SK-N-SH treated with all-trans-retinoic acid at 6 μM for 48 hours (cell line): ENCODE measurements around the gene CASP9.

ENCODE experiments used
- CREB5 ChIP-seq: fragments of 250-450 bp; sonication (Bioruptor Pico); IDR thresholded peaks from 2 replicates; pipeline ENCODE4 v1.5.1; 2020; ENCODE audit warnings: low read depth, mild to moderate bottlenecking, moderate library complexity
- ESRRG ChIP-seq: fragments of 250-450 bp; sonication (Bioruptor Pico); IDR thresholded peaks from 2 replicates; pipeline ENCODE4 v1.6.1; 2021; ENCODE audit warnings: mild to moderate bottlenecking
- OSR1 ChIP-seq: fragments of 250-450 bp; sonication (Bioruptor Pico); IDR thresholded peaks from 2 replicates; pipeline ENCODE4 v1.8.0; 2022; ENCODE audit warnings: moderate library complexity, mild to moderate bottlenecking, inconsistent platforms
- PATZ1 ChIP-seq: fragments of 250-450 bp; sonication (Bioruptor Pico); IDR thresholded peaks from 2 replicates; pipeline ENCODE4 v1.8.0; 2020; ENCODE audit warnings: mild to moderate bottlenecking, moderate library complexity, borderline replicate concordance
- ZFP3 ChIP-seq: fragments of 250-450 bp; sonication (Bioruptor Pico); IDR thresholded peaks from 2 replicates; pipeline ENCODE4 v1.5.0; 2020; ENCODE audit warnings: mild to moderate bottlenecking, moderate library complexity
- ZFP30 ChIP-seq: fragments of 450-650 bp; formaldehyde crosslinking; IDR thresholded peaks from 2 replicates; pipeline ENCODE4 v1.5.0; 2022; ENCODE audit warnings: mild to moderate bottlenecking, moderate library complexity
- ZNF565 ChIP-seq: fragments of 450-650 bp; formaldehyde crosslinking; conservative IDR thresholded peaks from 2 replicates; pipeline ENCODE4 v1.5.0; 2020; ENCODE audit warnings: low read depth, mild to moderate bottlenecking, moderate library complexity

GRCh38 chr1:15550573-15550972 lies 26.6 kb upstream of the CASP9 start:
- TF ChIP-seq ESRRG (no peak), ZNF565 (CRISPR knock-in tag) (no peak), PATZ1 (CRISPR knock-in tag) (no peak), CREB5 (CRISPR knock-in tag) (no peak), OSR1 (no peak), ZFP3 (CRISPR knock-in tag) (no peak), ZFP30 (CRISPR knock-in tag) (no peak)
